Left lung (tissue), 10 donors: Measurements from ENCODE around the gene MAP3K14. TPM values are rescaled to one million over a fixed set of nuclear protein-coding genes. Genes with fewer than 3 reads are reported as not detected.

Experiments used
- ATAC-seq: fragments of 200-7000 bp; cut with Tn5 transposase; one replicate; pipeline ENCODE4 v1.9.1; 2020; ENCODE audit warnings: moderate library complexity
- DNase-seq, 4 donors: peaks; one replicate each; pipeline ENCODE4 v3.0.0-alpha.2; 2013 to 2020
- H3K27ac ChIP-seq, 2 donors: fragments of 200-600 bp; sonication (generic) in 1 of 2; one replicate each; pipeline versions ENCODE4 v1.5.0 to v1.8.0; 2020 to 2021
- H3K27me3 ChIP-seq, 2 donors: fragments of 200-600 bp; sonication (generic) in 1 of 2; one replicate each; pipeline versions ENCODE4 v1.5.0 to v1.8.0; 2020 to 2021
- H3K36me3 ChIP-seq, 2 donors: fragments of 200-600 bp; sonication (generic) in 1 of 2; one replicate each; pipeline versions ENCODE4 v1.5.0 to v1.8.0; 2020 to 2021
- H3K4me1 ChIP-seq, 2 donors: fragments of 200-600 bp; one replicate each; pipeline ENCODE4 v1.8.0; 2021
- H3K4me3 ChIP-seq, 2 donors: fragments of 200-600 bp; sonication (generic) in 1 of 2; one replicate each; pipeline versions ENCODE4 v1.5.0 to v1.8.0; 2020 to 2021; ENCODE audit warnings: mild to moderate bottlenecking in 1 of 2
- H3K9me3 ChIP-seq, 2 donors: fragments of 200-600 bp; sonication (generic) in 1 of 2; one replicate each; pipeline versions ENCODE4 v1.5.0 to v1.8.0; 2020 to 2021
- intact Hi-C, 2 donors: fragments of 100-400 bp; cut with DNase I; formaldehyde crosslinking; loops; one replicate each; pipeline versions ENCODE4 v1.11.2 to v1.14.2; 2022
- polyA plus RNA-seq, 6 donors: library from polyadenylated mRNA; unstranded; fragments of 120-200 nt; gene quantifications; one replicate each; pipeline ENCODE4 v1.2.1, GENCODE V29; 2013; ENCODE audit not compliant: insufficient read length in 6 of 6
- total RNA-seq, 2 donors: library from RNA; stranded (reverse); fragmentation: NEBNext Ultra II Directional; extraction: Animal tissue kit (Norgen Biotek cat#: 25700); gene quantifications; one replicate each; pipeline ENCODE4 v1.2.1, GENCODE V29; 2021
- TF ChIP-seq, protein P1 (sequence below), 2 donors: fragments of 200-600 bp; sonication (generic) in 1 of 2; IDR thresholded peaks; one replicate each; pipeline versions ENCODE4 v1.5.0 to v1.8.0; 2021; ENCODE audit warnings: antibody characterized with exemption in 2 of 2
- donor health status: DM: no; HTN: yes; CAD: no.
- donor health status: DM: no; HTN: no; CAD: no.

MAP3K14 gene
- total and polyA plus RNA-seq, 8 donors, result 6.3 to 13.1 (median 7.7) TPM

DNA sequence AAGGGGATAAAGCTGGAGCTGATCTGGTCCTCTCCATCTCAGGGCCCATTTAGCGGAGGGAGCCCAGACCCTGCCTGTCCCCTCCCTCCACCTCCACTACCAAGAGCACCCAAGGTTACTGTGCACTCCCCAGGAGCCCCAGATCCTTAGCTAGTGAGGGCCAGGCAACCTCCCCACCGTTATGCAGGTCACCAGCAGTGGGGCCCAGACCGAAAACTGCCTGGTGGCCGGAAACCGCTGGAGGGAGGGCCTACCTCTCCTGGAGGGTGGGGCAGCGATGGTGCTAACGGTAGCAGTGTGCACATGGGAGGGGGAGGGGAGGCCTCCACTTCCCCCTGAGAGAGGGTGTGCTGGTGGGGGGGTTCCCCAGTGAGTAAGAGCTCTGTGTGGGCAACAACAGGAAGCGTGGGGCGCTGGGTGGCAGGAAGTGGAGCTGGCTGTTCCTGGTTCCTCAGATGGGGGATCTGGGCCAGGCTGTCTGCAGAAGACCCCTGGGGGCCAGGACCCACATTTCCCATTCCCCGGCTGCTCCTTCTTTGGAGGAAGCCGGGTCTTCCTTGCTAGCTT, 90.8 kb downstream of the MAP3K14 start:
- intact Hi-C loops, result no loop called here
- no peaks in the 10 kb centered on the region for H3K36me3 ChIP-seq
- peak in 2 of 4 donors; percentile 94 to 96 for DNase-seq
- peaks cover 0 to 17% of the 10 kb centered on the region in 2 donors for H3K27me3 ChIP-seq
- H3K27ac ChIP-seq, result peak overlapping the region; percentile 84 to 97
- peaks cover 37 to 88% of the 10 kb centered on the region in 2 donors for H3K4me1 ChIP-seq
- H3K4me3 ChIP-seq, result peak overlapping the region in 1 of 2 donors; percentile 72
- TF ChIP-seq, protein P1, sequence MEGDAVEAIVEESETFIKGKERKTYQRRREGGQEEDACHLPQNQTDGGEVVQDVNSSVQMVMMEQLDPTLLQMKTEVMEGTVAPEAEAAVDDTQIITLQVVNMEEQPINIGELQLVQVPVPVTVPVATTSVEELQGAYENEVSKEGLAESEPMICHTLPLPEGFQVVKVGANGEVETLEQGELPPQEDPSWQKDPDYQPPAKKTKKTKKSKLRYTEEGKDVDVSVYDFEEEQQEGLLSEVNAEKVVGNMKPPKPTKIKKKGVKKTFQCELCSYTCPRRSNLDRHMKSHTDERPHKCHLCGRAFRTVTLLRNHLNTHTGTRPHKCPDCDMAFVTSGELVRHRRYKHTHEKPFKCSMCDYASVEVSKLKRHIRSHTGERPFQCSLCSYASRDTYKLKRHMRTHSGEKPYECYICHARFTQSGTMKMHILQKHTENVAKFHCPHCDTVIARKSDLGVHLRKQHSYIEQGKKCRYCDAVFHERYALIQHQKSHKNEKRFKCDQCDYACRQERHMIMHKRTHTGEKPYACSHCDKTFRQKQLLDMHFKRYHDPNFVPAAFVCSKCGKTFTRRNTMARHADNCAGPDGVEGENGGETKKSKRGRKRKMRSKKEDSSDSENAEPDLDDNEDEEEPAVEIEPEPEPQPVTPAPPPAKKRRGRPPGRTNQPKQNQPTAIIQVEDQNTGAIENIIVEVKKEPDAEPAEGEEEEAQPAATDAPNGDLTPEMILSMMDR (IDR thresholded peaks at IDR 0.05), result no peak
- ATAC-seq, result peak; percentile 54
- no peaks in the 10 kb centered on the region for H3K9me3 ChIP-seq

DNA sequence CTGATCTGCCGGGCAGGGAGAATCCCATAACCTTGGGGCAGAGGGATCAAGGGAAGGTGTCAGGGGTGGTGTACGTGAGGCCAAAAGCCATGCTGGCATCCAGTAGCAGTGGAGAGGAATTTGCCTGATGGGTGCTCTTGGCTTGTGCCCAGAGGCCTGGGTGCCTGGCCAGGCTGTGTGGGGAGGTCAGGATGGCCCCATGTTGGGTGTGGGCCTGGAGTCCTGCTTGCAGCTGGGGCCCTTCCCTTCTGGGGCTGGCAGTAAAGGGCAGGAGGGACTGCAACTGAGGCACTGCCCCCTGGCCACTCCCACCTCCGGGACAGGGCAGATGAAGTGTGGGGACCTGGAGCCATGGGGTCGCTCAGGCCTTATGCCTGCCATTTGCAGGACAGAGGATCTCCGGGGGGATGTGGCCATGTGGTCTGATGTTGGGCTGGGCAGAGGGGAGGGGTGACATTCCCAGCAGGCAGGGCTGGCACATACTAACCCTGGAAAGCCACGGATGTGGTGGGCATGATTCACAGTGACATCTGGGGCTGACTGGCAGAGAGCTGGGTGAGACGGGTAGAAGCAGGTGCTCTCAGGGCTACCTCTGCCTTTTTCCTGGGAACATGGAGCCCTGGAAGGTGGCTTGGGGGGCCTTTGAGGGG, 91.6 kb downstream of the MAP3K14 start:
- peaks cover 29 to 88% of the 10 kb centered on the region in 2 donors for H3K4me1 ChIP-seq

DNA sequence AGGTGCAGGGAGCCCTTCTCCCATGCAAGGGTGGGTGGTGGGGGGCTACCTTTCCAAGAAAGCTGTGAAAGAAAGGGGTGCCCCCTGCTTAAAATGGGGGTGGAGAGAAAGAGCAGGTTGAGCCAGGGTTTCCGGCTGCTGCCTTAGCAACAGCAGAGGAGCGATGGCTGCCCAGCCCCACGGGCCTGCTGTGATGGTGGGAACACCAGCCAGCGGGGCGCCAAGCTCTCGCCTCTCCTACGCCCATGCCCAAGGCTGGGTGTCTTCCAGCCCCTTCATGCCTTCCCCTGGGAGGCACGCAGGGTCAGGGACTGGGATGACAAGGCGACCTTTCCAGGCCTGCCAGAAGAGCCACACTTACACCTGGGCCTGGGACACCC, 92.2 kb downstream of the MAP3K14 start:
- Histone ChIP-seq H3K36me3 (no peaks in the 10 kb centered on the region), H3K4me3 (peak overlapping the region in 1 of 2 donors; percentile 72), H3K4me1 (peaks cover 26 to 88% of the 10 kb centered on the region in 2 donors), H3K27me3 (peaks cover 0 to 20% of the 10 kb centered on the region in 2 donors), H3K27ac (peak overlapping the region; percentile 84 to 97), H3K9me3 (no peaks in the 10 kb centered on the region)
- DNase-seq (peak in 1 of 4 donors; percentile 82), ATAC-seq (no peak)
- intact Hi-C loops, result no loop called here
- TF ChIP-seq, protein P1 (IDR thresholded peaks at IDR 0.05), result no peak

More for the DNA sequence above, 91.6 kb downstream of the MAP3K14 start:
- peak in 1 of 4 donors; percentile 83 for DNase-seq
- Histone ChIP-seq H3K36me3 (no peaks in the 10 kb centered on the region), H3K27me3 (peaks cover 0 to 20% of the 10 kb centered on the region in 2 donors), H3K27ac (peak overlapping the region; percentile 84 to 97), H3K9me3 (no peaks in the 10 kb centered on the region), H3K4me3 (peak overlapping the region in 1 of 2 donors; percentile 72)
- TF ChIP-seq, protein P1 (IDR thresholded peaks at IDR 0.05), result no peak
- intact Hi-C loops, result no loop called here
- ATAC-seq, result no peak

DNA sequence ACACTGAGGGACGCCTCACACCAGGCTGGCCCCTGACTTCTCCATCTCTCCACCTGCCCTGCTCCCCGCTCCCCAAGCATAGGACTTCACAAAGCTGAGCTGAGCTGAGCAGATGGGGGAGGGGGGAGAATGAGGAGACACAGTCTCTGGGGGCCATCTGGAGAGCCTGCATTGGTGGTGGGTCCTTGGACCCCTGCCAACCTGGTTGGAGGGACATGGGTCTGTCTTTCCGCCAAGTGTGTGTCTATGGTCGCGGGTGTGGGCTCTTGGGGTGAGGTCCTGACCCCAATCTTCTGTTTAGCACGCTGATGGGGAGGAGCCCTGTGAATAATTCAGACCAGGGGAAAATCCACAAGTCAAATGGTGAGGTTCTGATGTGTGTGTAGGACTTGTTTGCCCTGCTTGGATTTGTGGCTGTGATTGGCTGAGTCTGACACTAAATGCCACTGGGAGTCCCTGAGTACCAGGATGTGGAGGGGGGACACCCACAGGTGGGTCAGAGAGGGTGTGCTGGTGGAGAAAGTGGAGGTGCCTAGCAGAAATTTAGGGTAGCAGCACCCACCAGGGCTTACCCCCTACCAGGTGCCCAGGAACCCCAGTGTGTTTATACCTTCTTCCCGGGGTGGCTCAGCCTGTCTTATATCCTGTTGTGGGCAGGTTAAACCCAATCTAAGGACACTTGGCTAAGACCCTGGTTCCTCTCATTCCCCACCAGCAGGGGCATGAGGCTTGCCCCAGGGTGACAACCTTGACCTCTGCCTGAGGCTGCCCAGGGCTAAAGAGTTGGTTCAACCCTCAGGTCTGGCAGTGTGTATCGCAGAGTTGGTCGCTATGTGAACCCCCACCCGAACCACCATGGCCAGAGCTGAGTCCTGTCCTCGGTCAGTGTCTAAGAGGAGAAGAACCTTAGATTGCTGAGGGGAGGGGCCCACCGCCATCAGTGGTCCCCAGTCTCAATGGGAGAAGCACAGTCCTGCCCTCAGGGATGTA, 93.0 kb downstream of the MAP3K14 start:
- Histone ChIP-seq H3K4me1 (peaks cover 22 to 88% of the 10 kb centered on the region in 2 donors), H3K27ac (peak overlapping the region; percentile 84 to 97), H3K9me3 (no peaks in the 10 kb centered on the region), H3K27me3 (peaks cover 0 to 20% of the 10 kb centered on the region in 2 donors), H3K4me3 (peak overlapping the region; percentile 42 to 72), H3K36me3 (no peaks in the 10 kb centered on the region)
- TF ChIP-seq, protein P1 (IDR thresholded peaks at IDR 0.05), result no peak
- DNase-seq (peak in 1 of 4 donors; percentile 64), ATAC-seq (no peak)
- intact Hi-C loops, result no loop called here
